Astrocyte of the spinal cord (primary cell): ENCODE results near the gene PSME3IP1.

ENCODE experiments used
- DNase-seq: peaks from one replicate; pipeline ENCODE4 v3.0.0; 2011; ENCODE audit warnings: low read depth, low spot score
- H3K4me3 ChIP-seq: 2 replicates; pipeline ENCODE4 v1.5.1; 2011; ENCODE audit warnings: low read depth, mild to moderate bottlenecking, low read length, moderate library complexity
- CTCF ChIP-seq: IDR thresholded peaks from 2 replicates; pipeline ENCODE4 v1.5.1; 2012; ENCODE audit warnings: low read depth, mild to moderate bottlenecking, low read length, inconsistent platforms
- in situ Hi-C: cut with HindIII; loops from 2 replicates; pipeline ENCODE4 v1.10.0; 2017; ENCODE audit warnings: low sequenced_read_pairs

The PSME3IP1 gene

GRCh38 chr16:57169327-57169726 lies 16.5 kb downstream of the PSME3IP1 start:
- DNase-seq: no peak
- TF ChIP-seq CTCF: no peak
- in situ Hi-C loops: no loop called here
- no peak overlapping the region for H3K4me3 ChIP-seq

GRCh38 chr16:57167953-57168352 lies 17.9 kb downstream of the PSME3IP1 start:
- peak; percentile 83 for DNase-seq
- peak; percentile 72 for TF ChIP-seq CTCF
- no peak overlapping the region for H3K4me3 ChIP-seq
- in situ Hi-C loops: no loop called here

GRCh38 chr16:57167538-57167937 lies 18.3 kb downstream of the PSME3IP1 start:
- no peak for DNase-seq
- TF ChIP-seq CTCF: no peak

GRCh38 chr16:57166951-57167350 lies 18.9 kb downstream of the PSME3IP1 start:
- TF ChIP-seq CTCF: no peak
- in situ Hi-C loops: no loop called here
- H3K4me3 ChIP-seq: no peak overlapping the region
- DNase-seq: peak; percentile 54

More at GRCh38 chr16:57167538-57167937, 18.3 kb downstream of the PSME3IP1 start:
- in situ Hi-C loops: no loop called here
- H3K4me3 ChIP-seq: no peak overlapping the region

- TF ChIP-seq CTCF: no peak
- in situ Hi-C loops: no loop called here
- no peak overlapping the region for H3K4me3 ChIP-seq
- no peak for DNase-seq
Measured at GRCh38 chr16:57166451-57166850, 19.4 kb downstream of the PSME3IP1 start.

GRCh38 chr16:57165938-57166337 lies 19.9 kb downstream of the PSME3IP1 start:
- no peak for TF ChIP-seq CTCF
- H3K4me3 ChIP-seq: no peak overlapping the region
- DNase-seq: peak; percentile 60
- in situ Hi-C loops: no loop called here

- no peak for TF ChIP-seq CTCF
- in situ Hi-C loops: no loop called here
- no peak overlapping the region for H3K4me3 ChIP-seq
- no peak for DNase-seq
Measured at GRCh38 chr16:57165483-57165882, 20.4 kb downstream of the PSME3IP1 start.
